ENCODE data around the gene KIF3B.
"Not testable (repeated sequence)": the region's sequence is repeated elsewhere in the genome, so short reads cannot be mapped to it uniquely, and the experiment has no call there.

The KIF3B gene

DNA sequence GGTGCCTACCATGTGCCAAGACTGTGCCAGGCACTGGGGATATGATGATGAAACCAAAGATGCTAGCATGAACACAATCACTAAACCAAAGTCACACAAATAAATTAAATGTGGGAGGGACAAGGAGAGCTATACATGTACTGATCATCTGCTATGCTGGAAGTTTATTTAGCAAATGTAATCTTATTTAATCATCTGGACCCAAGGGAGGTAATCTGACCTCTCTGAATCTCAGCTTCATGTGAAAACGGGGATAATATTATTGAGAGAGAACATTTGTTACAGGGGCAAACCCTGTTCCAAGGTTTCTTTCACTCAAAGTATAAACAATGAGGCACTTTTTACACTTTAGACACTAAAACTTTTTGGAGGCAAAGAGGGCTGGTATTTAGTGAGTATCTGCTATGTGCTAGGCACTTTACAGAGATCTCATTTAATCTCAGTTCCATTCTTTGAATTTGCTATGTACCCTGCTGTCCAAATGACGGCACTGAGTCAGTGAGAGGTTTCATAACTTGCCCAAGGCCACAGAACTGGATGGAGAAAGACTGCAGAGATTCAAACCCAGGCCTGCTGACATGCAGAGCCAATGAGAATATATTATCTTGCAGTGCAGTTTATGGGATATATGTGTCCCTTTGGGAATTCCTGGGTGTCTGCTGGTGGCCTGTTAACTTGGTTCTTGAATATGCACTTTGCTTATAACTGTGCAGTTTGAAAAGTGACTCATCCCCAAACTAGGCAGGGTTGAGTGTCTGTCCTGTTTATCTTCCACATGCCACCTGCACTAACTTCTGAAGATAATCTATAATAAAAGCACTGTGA is 77.4 kb downstream of the KIF3B start:
- TF ChIP-seq CTBP1 (IDR thresholded peaks at IDR 0.05; ENCODE audit: borderline replicate concordance) (no peak), BHLHE40 (IDR thresholded peaks at IDR 0.05; ENCODE audit: borderline replicate concordance) (no peak), TARDBP (IDR thresholded peaks at IDR 0.05) (no peak), ZNF384 (IDR thresholded peaks at IDR 0.05) (no peak), L3MBTL2 (conservative IDR thresholded peaks at IDR 0.05) (no peak), FOXM1 (IDR thresholded peaks at IDR 0.05; ENCODE audit: borderline replicate concordance) (no peak), NFRKB (IDR thresholded peaks at IDR 0.05) (no peak), HDGF (IDR thresholded peaks at IDR 0.05; ENCODE audit: borderline replicate concordance) (no peak), LEF1 (IDR thresholded peaks at IDR 0.05; ENCODE audit: borderline replicate concordance) (no peak)
- TF ChIP-seq, protein P1, sequence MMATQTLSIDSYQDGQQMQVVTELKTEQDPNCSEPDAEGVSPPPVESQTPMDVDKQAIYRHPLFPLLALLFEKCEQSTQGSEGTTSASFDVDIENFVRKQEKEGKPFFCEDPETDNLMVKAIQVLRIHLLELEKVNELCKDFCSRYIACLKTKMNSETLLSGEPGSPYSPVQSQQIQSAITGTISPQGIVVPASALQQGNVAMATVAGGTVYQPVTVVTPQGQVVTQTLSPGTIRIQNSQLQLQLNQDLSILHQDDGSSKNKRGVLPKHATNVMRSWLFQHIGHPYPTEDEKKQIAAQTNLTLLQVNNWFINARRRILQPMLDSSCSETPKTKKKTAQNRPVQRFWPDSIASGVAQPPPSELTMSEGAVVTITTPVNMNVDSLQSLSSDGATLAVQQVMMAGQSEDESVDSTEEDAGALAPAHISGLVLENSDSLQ (IDR thresholded peaks at IDR 0.05), result no peak
- ChIA-PET POLR2A (no interaction called here), CTCF (no interaction called here)
- no peak for DNase-seq (ENCODE audit: extremely low spot score)

- POLR2A ChIA-PET, result no interaction called here
- CTCF ChIA-PET, result no interaction called here
- DNase-seq (ENCODE audit: extremely low spot score), result no peak
- TF ChIP-seq SP1 (IDR thresholded peaks at IDR 0.05), result no peak
- TF ChIP-seq NFRKB (IDR thresholded peaks at IDR 0.05), result no peak
- TF ChIP-seq, protein P1 (IDR thresholded peaks at IDR 0.05), result no peak
- no peak for TF ChIP-seq ZNF384 (IDR thresholded peaks at IDR 0.05)
- TF ChIP-seq LEF1 (IDR thresholded peaks at IDR 0.05; ENCODE audit: borderline replicate concordance), result no peak
- no peak for TF ChIP-seq HDGF (IDR thresholded peaks at IDR 0.05; ENCODE audit: borderline replicate concordance)
- no peak for TF ChIP-seq FOXM1 (IDR thresholded peaks at IDR 0.05; ENCODE audit: borderline replicate concordance)
- no peak for TF ChIP-seq ARNT (IDR thresholded peaks at IDR 0.05)
- no peak for TF ChIP-seq FOXA1 (IDR thresholded peaks at IDR 0.05)
- no peak for TF ChIP-seq ELF4 (IDR thresholded peaks at IDR 0.05)
- TF ChIP-seq FOXK2 (IDR thresholded peaks at IDR 0.05), result no peak
- no peak for TF ChIP-seq TARDBP (IDR thresholded peaks at IDR 0.05)
- TF ChIP-seq L3MBTL2 (conservative IDR thresholded peaks at IDR 0.05), result no peak
- TF ChIP-seq SUZ12 (IDR thresholded peaks at IDR 0.05), result no peak
- TF ChIP-seq CTBP1 (IDR thresholded peaks at IDR 0.05; ENCODE audit: borderline replicate concordance), result no peak
- no peak for TF ChIP-seq BHLHE40 (IDR thresholded peaks at IDR 0.05; ENCODE audit: borderline replicate concordance)
Measured at GRCh38 chr20:32355417-32355841, 78.0 kb downstream of the KIF3B start.

GRCh38 chr20:32355907-32356621 is 78.6 kb downstream of the KIF3B start:
- DNase-seq (ENCODE audit: extremely low spot score); CTCF ChIA-PET; POLR2A ChIA-PET: not testable (repeated sequence)

DNA sequence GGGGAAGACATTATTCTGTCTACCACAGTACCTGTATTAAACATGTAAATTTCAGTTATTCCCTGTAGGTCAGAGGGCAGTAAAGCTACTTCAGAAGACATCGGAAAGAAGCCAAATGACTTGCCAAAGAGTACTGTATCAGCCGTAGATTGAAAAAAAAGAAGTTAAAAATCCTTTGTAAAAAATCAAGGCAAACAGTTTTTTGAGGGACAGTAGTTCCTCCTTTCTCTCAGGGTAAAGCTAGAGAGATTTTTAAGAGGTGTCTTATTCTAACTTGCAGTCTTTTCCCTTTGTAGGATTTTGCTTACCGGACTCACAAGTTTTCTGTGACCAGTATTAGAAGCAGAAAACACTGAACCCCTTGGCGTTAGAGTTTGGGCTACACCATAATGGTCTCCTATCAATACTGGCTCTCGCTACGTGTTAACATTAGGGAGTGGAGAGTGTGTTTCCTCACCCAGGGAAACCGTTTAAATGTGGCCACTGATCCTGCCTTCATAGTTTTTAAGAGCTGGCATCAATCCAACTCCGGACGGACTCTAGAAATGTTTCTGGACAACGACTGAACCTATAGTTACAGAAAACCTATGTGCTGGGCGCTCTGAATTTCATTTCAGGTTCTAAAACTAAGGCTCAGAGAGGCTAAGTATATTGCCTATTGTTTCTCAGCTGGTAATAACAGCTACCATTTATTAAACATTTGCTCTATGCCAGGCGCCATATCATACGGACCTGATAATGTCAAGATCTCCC is 79.3 kb downstream of the KIF3B start:
- POLR2A ChIA-PET, result interaction anchor here (1.3 to 1.5 kb wide), 3 partner anchors 12 to 147 kb away, joined by 3 to 7 read pairs (median 3); no protein-coding TSS in a partner anchor
- DNase-seq (ENCODE audit: extremely low spot score), result no peak
- CTCF ChIA-PET, result no interaction called here
- TF ChIP-seq FOXA1 (IDR thresholded peaks at IDR 0.05), result no peak
- no peak for TF ChIP-seq ZNF384 (IDR thresholded peaks at IDR 0.05)
- TF ChIP-seq L3MBTL2 (conservative IDR thresholded peaks at IDR 0.05), result no peak
- TF ChIP-seq ELF4 (IDR thresholded peaks at IDR 0.05), result no peak
- no peak for TF ChIP-seq LEF1 (IDR thresholded peaks at IDR 0.05; ENCODE audit: borderline replicate concordance)
- no peak for TF ChIP-seq SP1 (IDR thresholded peaks at IDR 0.05)
- TF ChIP-seq FOXK2 (IDR thresholded peaks at IDR 0.05), result no peak
- no peak for TF ChIP-seq TARDBP (IDR thresholded peaks at IDR 0.05)
- TF ChIP-seq, protein P1 (IDR thresholded peaks at IDR 0.05), result no peak
- TF ChIP-seq HDGF (IDR thresholded peaks at IDR 0.05; ENCODE audit: borderline replicate concordance), result no peak
- TF ChIP-seq BHLHE40 (IDR thresholded peaks at IDR 0.05; ENCODE audit: borderline replicate concordance), result no peak
- no peak for TF ChIP-seq SUZ12 (IDR thresholded peaks at IDR 0.05)
- TF ChIP-seq CTBP1 (IDR thresholded peaks at IDR 0.05; ENCODE audit: borderline replicate concordance), result no peak

GRCh38 chr20:32357375-32357868 is 80.0 kb downstream of the KIF3B start:
- DNase-seq (ENCODE audit: extremely low spot score), result no peak
- POLR2A ChIA-PET, result interaction anchor here (0.7 to 1.5 kb wide), 5 partner anchors 11 to 148 kb away, joined by 3 to 7 read pairs (median 4); no protein-coding TSS in a partner anchor
- no peak for TF ChIP-seq CTBP1 (IDR thresholded peaks at IDR 0.05; ENCODE audit: borderline replicate concordance)
- no peak for TF ChIP-seq L3MBTL2 (conservative IDR thresholded peaks at IDR 0.05)
- TF ChIP-seq FOXK2 (IDR thresholded peaks at IDR 0.05), result no peak
- no peak for TF ChIP-seq ELF4 (IDR thresholded peaks at IDR 0.05)
- TF ChIP-seq BHLHE40 (IDR thresholded peaks at IDR 0.05; ENCODE audit: borderline replicate concordance), result no peak
- TF ChIP-seq NFRKB (IDR thresholded peaks at IDR 0.05), result no peak
- TF ChIP-seq ZNF384 (IDR thresholded peaks at IDR 0.05), result no peak
- TF ChIP-seq, protein P1 (IDR thresholded peaks at IDR 0.05), result no peak
- TF ChIP-seq FOXA1 (IDR thresholded peaks at IDR 0.05), result no peak
- TF ChIP-seq ARNT (IDR thresholded peaks at IDR 0.05), result no peak
- no peak for TF ChIP-seq SUZ12 (IDR thresholded peaks at IDR 0.05)
- TF ChIP-seq TARDBP (IDR thresholded peaks at IDR 0.05), result no peak
- no peak for TF ChIP-seq HDGF (IDR thresholded peaks at IDR 0.05; ENCODE audit: borderline replicate concordance)
- no peak for TF ChIP-seq FOXM1 (IDR thresholded peaks at IDR 0.05; ENCODE audit: borderline replicate concordance)
- TF ChIP-seq SP1 (IDR thresholded peaks at IDR 0.05), result no peak
- no peak for TF ChIP-seq LEF1 (IDR thresholded peaks at IDR 0.05; ENCODE audit: borderline replicate concordance)
- CTCF ChIA-PET, result no interaction called here

Measured in HEK293T (cell line).